Left renal cortex interstitium (tissue), 4 donors: Measurements from ENCODE around the gene TNFRSF17. TPM values are rescaled to one million over a fixed set of nuclear protein-coding genes. Genes with fewer than 3 reads are reported as not detected.

Experiments
- DNase-seq, 4 donors: peaks; one replicate each; pipeline ENCODE4 v3.0.0-alpha.2; 2013; ENCODE audit warnings: low read depth in 4 of 4, low spot score in 2 of 4, missing footprints in 1 of 4
- polyA plus RNA-seq, 4 donors: library from polyadenylated mRNA; unstranded; fragments of 120-200 nt; gene quantifications; one replicate each; pipeline ENCODE4 v1.2.1, GENCODE V29; 2013; ENCODE audit not compliant: insufficient read length in 4 of 4

TNFRSF17 gene
- polyA plus RNA-seq, 4 donors, result 0.20 to 0.36 (median 0.27) TPM; not detected in 1

GRCh38 chr16:11996433-11997330, 31.7 kb downstream of the TNFRSF17 start:
- no peak for DNase-seq

GRCh38 chr16:12000032-12000431, 35.0 kb downstream of the TNFRSF17 start:
- no peak for DNase-seq

- no peak for DNase-seq
Measured at GRCh38 chr16:12002447-12003006, 37.5 kb downstream of the TNFRSF17 start.

- DNase-seq, result no peak
Measured at GRCh38 chr16:12006637-12007036, 41.6 kb downstream of the TNFRSF17 start.

GRCh38 chr16:12009462-12009861, 44.5 kb downstream of the TNFRSF17 start:
- no peak for DNase-seq

GRCh38 chr16:12009922-12010321, 44.9 kb downstream of the TNFRSF17 start:
- no peak for DNase-seq

GRCh38 chr16:12010388-12011251, 45.6 kb downstream of the TNFRSF17 start:
- no peak for DNase-seq

- DNase-seq, result no peak
Measured at GRCh38 chr16:12011565-12011964, 46.6 kb downstream of the TNFRSF17 start.

GRCh38 chr16:12016291-12016947, 51.4 kb downstream of the TNFRSF17 start:
- no peak for DNase-seq

- no peak for DNase-seq
Measured at GRCh38 chr16:12017558-12017957, 52.5 kb downstream of the TNFRSF17 start.

Other genes with a start within 250 kb of the TNFRSF17 start
- 10 to 100 TPM; 39.5 to 44.2 (median 41.9) TPM for gene TXNDC11, start 222.4 kb upstream of the TNFRSF17 start, polyA plus RNA-seq
- 100 to 1,000 TPM in 1 of 4 donors, 10 to 100 TPM in 3; 64.1 to 113 (median 84.7) TPM for gene ZC3H7A, start 168.0 kb upstream of the TNFRSF17 start, polyA plus RNA-seq
- gene RSL1D1, start 113.7 kb upstream of the TNFRSF17 start, polyA plus RNA-seq, result 100 to 1,000 TPM; 206 to 264 (median 228) TPM
- gene GSPT1, start 49.3 kb upstream of the TNFRSF17 start, polyA plus RNA-seq, result 100 to 1,000 TPM in 3 of 4 donors, 10 to 100 TPM in 1; 97.8 to 124 (median 111) TPM
- gene NPIPB2, start 23.2 kb upstream of the TNFRSF17 start, polyA plus RNA-seq, result 10 to 100 TPM in 2 of 4 donors, under 1 TPM in 2; 0.65 to 21.0 (median 6.4) TPM
- 10 to 100 TPM; 31.0 to 36.4 (median 33.0) TPM for gene SNX29, start 11.5 kb downstream of the TNFRSF17 start, polyA plus RNA-seq